KMS-11 (cell line): ENCODE data around the gene TBC1D24.

Source experiments
- H2AFZ ChIP-seq: fragments of 200-600 bp; sonication (generic); 2 replicates; pipeline ENCODE4 v1.6.1; 2016; ENCODE audit warnings: antibody characterized with exemption, mixed run types, low read depth
- H3K27ac ChIP-seq: fragments of 200-600 bp; sonication (generic); 2 replicates; pipeline ENCODE4 v1.6.1; 2016; ENCODE audit warnings: mild to moderate bottlenecking, mixed run types
- H3K27me3 ChIP-seq: fragments of 200-600 bp; sonication (generic); 2 replicates; pipeline ENCODE4 v1.6.1; 2017; ENCODE audit warnings: mild to moderate bottlenecking, low read depth, mixed run types, moderate library complexity; ENCODE audit not compliant: insufficient read depth
- H3K36me3 ChIP-seq: fragments of 200-600 bp; sonication (generic); 2 replicates; pipeline ENCODE4 v1.6.1; 2017; ENCODE audit warnings: mild to moderate bottlenecking, mixed run types; ENCODE audit not compliant: insufficient read depth
- H3K4me1 ChIP-seq: fragments of 200-600 bp; sonication (generic); 2 replicates; pipeline ENCODE4 v1.6.1; 2016; ENCODE audit warnings: mild to moderate bottlenecking, low read depth, mixed run types; ENCODE audit not compliant: poor library complexity, severe bottlenecking
- H3K4me2 ChIP-seq: fragments of 200-600 bp; sonication (generic); 2 replicates; pipeline ENCODE4 v1.7.0; 2016; ENCODE audit warnings: mild to moderate bottlenecking, mixed run types
- H3K4me3 ChIP-seq: fragments of 200-600 bp; sonication (generic); IDR thresholded peaks from 2 replicates; pipeline ENCODE4 v1.6.1; 2017; ENCODE audit warnings: low read depth, low read length, mixed read lengths; ENCODE audit not compliant: insufficient read depth
- H3K79me2 ChIP-seq: fragments of 200-600 bp; sonication (generic); 2 replicates; pipeline ENCODE4 v1.6.1; 2016; ENCODE audit warnings: low read depth, mixed run types; ENCODE audit not compliant: insufficient read depth
- H3K9ac ChIP-seq: fragments of 200-600 bp; sonication (generic); 2 replicates; pipeline ENCODE4 v1.6.1; 2016; ENCODE audit warnings: mild to moderate bottlenecking, mixed run types
- H4K20me1 ChIP-seq: fragments of 200-600 bp; sonication (generic); 2 replicates; pipeline ENCODE4 v1.6.1; 2016; ENCODE audit warnings: mild to moderate bottlenecking, mixed run types; ENCODE audit not compliant: insufficient read depth
- TF ChIP-seq, protein P1 (sequence below): fragments of 200-600 bp; sonication (generic); conservative IDR thresholded peaks from 2 replicates; pipeline ENCODE4 v1.6.1; 2017; ENCODE audit warnings: low read depth, mild to moderate bottlenecking, antibody characterized with exemption, low read length, moderate library complexity, mixed read lengths

TBC1D24 gene

DNA sequence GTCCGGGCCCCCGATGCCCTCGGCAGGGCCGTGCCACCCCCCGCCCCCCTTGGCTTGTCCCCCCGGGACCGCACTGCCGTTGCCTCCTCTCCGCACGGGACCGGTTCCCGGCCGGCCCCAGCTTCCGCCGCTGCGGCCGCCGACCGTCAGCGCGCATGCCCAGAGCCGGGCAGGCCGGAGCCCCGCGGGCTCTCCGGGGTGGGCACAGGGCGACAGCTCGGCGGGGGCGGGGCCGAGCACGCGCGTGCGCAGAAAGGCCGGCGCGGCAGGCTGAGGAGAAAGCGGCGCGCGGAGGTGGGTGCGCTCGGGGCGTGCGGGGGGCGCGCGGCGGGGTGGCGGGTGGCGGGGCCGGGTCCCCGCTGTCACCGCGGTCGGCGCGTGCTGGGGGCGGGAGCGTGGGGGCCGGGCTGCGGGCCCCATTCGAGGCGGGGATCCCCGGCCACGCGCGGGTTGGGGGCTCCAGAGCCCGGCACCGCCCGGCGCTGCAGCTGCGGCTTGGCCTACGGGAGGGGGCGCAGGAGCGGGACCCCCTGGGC is at the start of gene TBC1D24:
Gene TBC1D24, plus strand, starts transcription at position 251 of the 536 bp plus-strand sequence. CDS start 21,022 bp downstream, outside the sequence.
- Histone ChIP-seq H3K4me3 (no peak within 1 kb of the TSS), H3K4me2 (peak within 1 kb of the TSS; percentile 95), H3K27ac (peak within 1 kb of the TSS; percentile 70), H3K36me3 (no peaks in the 10 kb centered on the region), H3K9ac (peak within 1 kb of the TSS; percentile 91), H4K20me1 (no peaks in the 10 kb centered on the region), H2AFZ (peak within 1 kb of the TSS; percentile 90), H3K27me3 (peaks cover 25% of the 10 kb centered on the region), H3K4me1 (peaks cover 32% of the 10 kb centered on the region), H3K79me2 (peaks cover 7% of the 10 kb centered on the region; the same call in 1 of the 2 replicates)
- TF ChIP-seq, protein P1, sequence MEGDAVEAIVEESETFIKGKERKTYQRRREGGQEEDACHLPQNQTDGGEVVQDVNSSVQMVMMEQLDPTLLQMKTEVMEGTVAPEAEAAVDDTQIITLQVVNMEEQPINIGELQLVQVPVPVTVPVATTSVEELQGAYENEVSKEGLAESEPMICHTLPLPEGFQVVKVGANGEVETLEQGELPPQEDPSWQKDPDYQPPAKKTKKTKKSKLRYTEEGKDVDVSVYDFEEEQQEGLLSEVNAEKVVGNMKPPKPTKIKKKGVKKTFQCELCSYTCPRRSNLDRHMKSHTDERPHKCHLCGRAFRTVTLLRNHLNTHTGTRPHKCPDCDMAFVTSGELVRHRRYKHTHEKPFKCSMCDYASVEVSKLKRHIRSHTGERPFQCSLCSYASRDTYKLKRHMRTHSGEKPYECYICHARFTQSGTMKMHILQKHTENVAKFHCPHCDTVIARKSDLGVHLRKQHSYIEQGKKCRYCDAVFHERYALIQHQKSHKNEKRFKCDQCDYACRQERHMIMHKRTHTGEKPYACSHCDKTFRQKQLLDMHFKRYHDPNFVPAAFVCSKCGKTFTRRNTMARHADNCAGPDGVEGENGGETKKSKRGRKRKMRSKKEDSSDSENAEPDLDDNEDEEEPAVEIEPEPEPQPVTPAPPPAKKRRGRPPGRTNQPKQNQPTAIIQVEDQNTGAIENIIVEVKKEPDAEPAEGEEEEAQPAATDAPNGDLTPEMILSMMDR, result no peak

GRCh38 chr16:2425825-2426430 is 49.0 kb upstream of the TBC1D24 start:
- Histone ChIP-seq H3K4me1 (peaks cover 14% of the 10 kb centered on the region), H3K36me3 (no peaks in the 10 kb centered on the region)
- TF ChIP-seq, protein P1, result no peak

DNA sequence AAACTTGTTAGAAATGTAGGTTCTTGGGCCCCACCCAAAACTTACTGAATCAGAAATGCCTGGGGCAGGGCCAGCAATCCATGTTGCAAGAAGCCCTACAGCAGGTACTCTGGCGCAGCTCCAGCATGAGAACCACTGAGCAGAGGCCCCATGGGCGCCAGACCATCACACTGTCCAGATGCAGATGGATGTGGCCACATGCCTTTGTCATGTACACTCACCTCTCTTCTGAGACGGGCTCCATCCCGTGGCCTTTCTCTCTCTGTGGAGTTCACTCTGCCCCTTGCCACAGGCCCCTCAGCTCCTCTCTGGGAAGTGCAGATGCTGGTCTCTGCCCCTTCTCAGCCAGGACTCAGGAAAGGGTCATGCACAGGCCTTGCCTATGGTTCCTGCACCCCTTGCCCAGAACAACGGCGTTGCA is 48.0 kb upstream of the TBC1D24 start:
- Histone ChIP-seq H3K4me2 (no peak overlapping the region), H3K4me1 (peaks cover 17% of the 10 kb centered on the region), H3K27ac (no peak overlapping the region), H3K9ac (no peak overlapping the region), H4K20me1 (no peaks in the 10 kb centered on the region), H3K27me3 (no peaks in the 10 kb centered on the region), H2AFZ (no peak overlapping the region), H3K4me3 (no peak overlapping the region), H3K79me2 (peaks cover 22% of the 10 kb centered on the region), H3K36me3 (no peaks in the 10 kb centered on the region; the same call in 1 of the 2 replicates)
- TF ChIP-seq, protein P1, result no peak

More at GRCh38 chr16:2425825-2426430, 49.0 kb upstream of the TBC1D24 start:
- no peak overlapping the region for H3K4me3 ChIP-seq
- H4K20me1 ChIP-seq, result no peaks in the 10 kb centered on the region
- H3K79me2 ChIP-seq, result peaks cover 16% of the 10 kb centered on the region
- H3K9ac ChIP-seq, result no peak overlapping the region
- no peaks in the 10 kb centered on the region for H3K27me3 ChIP-seq
- no peak overlapping the region for H3K27ac ChIP-seq
- no peak overlapping the region for H3K4me2 ChIP-seq
- H2AFZ ChIP-seq, result no peak overlapping the region

DNA sequence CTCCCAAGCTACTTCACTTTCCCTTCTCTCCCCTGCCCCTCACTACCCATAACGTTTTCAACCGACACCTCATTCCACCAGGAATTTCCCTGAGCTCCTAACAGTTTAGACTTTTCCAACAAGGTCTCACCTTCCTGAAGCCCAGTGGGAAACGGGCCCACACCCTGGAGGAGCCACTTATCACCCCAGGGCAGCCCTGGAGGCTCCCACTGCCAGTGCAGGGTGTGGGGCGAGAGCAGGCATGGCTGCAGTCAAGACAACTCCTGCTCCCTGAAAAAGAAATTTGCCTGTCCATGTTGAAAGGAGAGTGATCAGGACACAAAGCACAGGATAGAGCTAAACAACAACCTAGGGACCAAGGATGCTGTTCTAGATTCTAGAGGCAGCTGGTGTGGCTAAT is 47.4 kb upstream of the TBC1D24 start:
- Histone ChIP-seq H3K4me1 (peaks cover 17% of the 10 kb centered on the region), H3K4me2 (no peak overlapping the region), H3K27ac (no peak overlapping the region), H3K9ac (no peak overlapping the region), H3K36me3 (peaks cover 5% of the 10 kb centered on the region; the same call in 1 of the 2 replicates), H2AFZ (no peak overlapping the region), H4K20me1 (no peaks in the 10 kb centered on the region), H3K4me3 (no peak overlapping the region), H3K27me3 (no peaks in the 10 kb centered on the region), H3K79me2 (peaks cover 22% of the 10 kb centered on the region)
- TF ChIP-seq, protein P1, result no peak
